Adrenal gland (tissue), 12 donors: ENCODE data around the gene ZKSCAN5. TPM values are rescaled to one million over a fixed set of nuclear protein-coding genes. Genes with fewer than 3 reads are reported as not detected.
"Not testable (repeated sequence)": the region's sequence is repeated elsewhere in the genome, so short reads cannot be mapped to it uniquely, and the experiment has no call there.

Experiments used
- DNase-seq, 7 donors: peaks; one replicate each; pipeline ENCODE4 v3.0.0-alpha.2; 2019 to 2020
- H3K27ac ChIP-seq, 5 donors: fragments of 200-600 bp; sonication (generic) in 4 of 5; 1 replicate in 3 of 5; 2 replicates in 2 of 5; pipeline versions ENCODE4 v1.5.1 to v1.8.0; 2016 to 2020; ENCODE audit warnings: mild to moderate bottlenecking in 1 of 5
- H3K27me3 ChIP-seq: fragments of 200-600 bp; 2 replicates; pipeline ENCODE4 v1.8.0; 2021
- H3K36me3 ChIP-seq, 2 donors: fragments of 200-600 bp; replicated peaks in 1 of 2; 1 replicate in 1 of 2; 2 replicates in 1 of 2; pipeline versions ENCODE4 v1.5.1 to v1.8.0; 2018 to 2022
- H3K4me1 ChIP-seq, 2 donors: fragments of 200-600 bp; replicated peaks in 1 of 2; 1 replicate in 1 of 2; 2 replicates in 1 of 2; pipeline versions ENCODE4 v1.5.1 to v1.8.0; 2018 to 2021
- H3K4me3 ChIP-seq, 4 donors: fragments of 200-600 bp; sonication (generic) in 3 of 4; one replicate each; pipeline ENCODE4 v1.5.1; 2016 to 2018
- H3K9me3 ChIP-seq, 3 donors: fragments of 200-600 bp; sonication (generic) in 1 of 3; replicated peaks in 1 of 3; 1 replicate in 2 of 3; 2 replicates in 1 of 3; pipeline versions ENCODE4 v1.5.1 to v1.8.0; 2016 to 2021
- POLR2A ChIP-seq, 2 donors: fragments of 450-650 bp; IDR thresholded peaks; one replicate each; pipeline ENCODE4 v1.6.1; 2017; ENCODE audit warnings: antibody characterized with exemption in 2 of 2, mild to moderate bottlenecking in 2 of 2, moderate library complexity in 1 of 2
- WGBS, 4 donors: extraction: QIAGEN DNeasy Blood & Tissue Kit in 2 of 4; methylation state at CpG; one replicate each; pipeline versions ENCODE4 v1.1.5 to v1.1.7; 2013 to 2017; 5-methylcytosine and 5-hydroxymethylcytosine counted together
- intact Hi-C, 2 donors: fragments of 100-400 bp; cut with DNase I; formaldehyde crosslinking; loops; one replicate each; pipeline versions ENCODE4 v1.14.1 to v1.15.0; 2022 to 2023
- polyA plus RNA-seq, 3 donors: library from polyadenylated mRNA; stranded (reverse); fragments of 200-250 nt in 2 of 3; fragments of 350-450 nt in 1 of 3; fragmentation: Illumina TruSeq in 1 of 3; extraction: RNeasy Lipid Tissue Mini Kit (QIAGEN cat#74804) in 1 of 3; gene quantifications; one replicate each; pipeline ENCODE4 v1.2.3, GENCODE V29; 2013 to 2014
- total RNA-seq, 9 donors: library from RNA; depleted of rRNA in 4 of 9; stranded (reverse); fragments of >200 nt in 4 of 9; fragments of 120-200 nt in 1 of 9; fragmentation: NEBNext Ultra II Directional in 1 of 9; extraction: Animal tissue kit (Norgen Biotek cat#: 25700) in 1 of 9; gene quantifications; one replicate each; pipeline versions ENCODE4 v1.1.0 to v1.2.4, GENCODE V29; 2013 to 2023
- TF ChIP-seq, protein P1 (sequence below), 6 experiments: fragments of 450-650 bp in 4 of 6; fragments of 200-600 bp in 2 of 6; sonication (generic) in 1 of 6; IDR thresholded peaks; 1 replicate in 5 of 6; 2 replicates in 1 of 6; pipeline versions ENCODE4 v1.5.1 to v1.8.0; 2016 to 2021; ENCODE audit warnings: antibody characterized with exemption in 6 of 6, mild to moderate bottlenecking in 2 of 6, moderate library complexity in 1 of 6
- donor health status: healthy with polysubstance abuse.
- donor health status: Bipolar disorder and iron deficiency.
- donor health status: DM: yes; HTN: yes; CAD: no.
- donor health status: DM: no; HTN: no; CAD: no.
- donor health status: DM: no; HTN: no; CAD: no.
- donor health status: DM: yes; HTN: yes; CAD: no.

ZKSCAN5 gene
- total and polyA plus RNA-seq, 12 donors = 4.5 to 18.5 (median 8.7) TPM

GRCh38 chr7:99576251-99576650 lies 71.8 kb downstream of the ZKSCAN5 start:
- intact Hi-C loops = no loop called here
- no peaks in the 10 kb centered on the region for H3K9me3 ChIP-seq
- peaks cover 0 to 14% of the 10 kb centered on the region in 2 donors for H3K4me1 ChIP-seq
- H3K27me3 ChIP-seq = no peaks in the 10 kb centered on the region
- no peak overlapping the region for H3K4me3 ChIP-seq
- peaks cover 0 to 22% of the 10 kb centered on the region in 2 donors for H3K36me3 ChIP-seq
- TF ChIP-seq POLR2A (IDR thresholded peaks at IDR 0.05) = no peak
- TF ChIP-seq, protein P1, sequence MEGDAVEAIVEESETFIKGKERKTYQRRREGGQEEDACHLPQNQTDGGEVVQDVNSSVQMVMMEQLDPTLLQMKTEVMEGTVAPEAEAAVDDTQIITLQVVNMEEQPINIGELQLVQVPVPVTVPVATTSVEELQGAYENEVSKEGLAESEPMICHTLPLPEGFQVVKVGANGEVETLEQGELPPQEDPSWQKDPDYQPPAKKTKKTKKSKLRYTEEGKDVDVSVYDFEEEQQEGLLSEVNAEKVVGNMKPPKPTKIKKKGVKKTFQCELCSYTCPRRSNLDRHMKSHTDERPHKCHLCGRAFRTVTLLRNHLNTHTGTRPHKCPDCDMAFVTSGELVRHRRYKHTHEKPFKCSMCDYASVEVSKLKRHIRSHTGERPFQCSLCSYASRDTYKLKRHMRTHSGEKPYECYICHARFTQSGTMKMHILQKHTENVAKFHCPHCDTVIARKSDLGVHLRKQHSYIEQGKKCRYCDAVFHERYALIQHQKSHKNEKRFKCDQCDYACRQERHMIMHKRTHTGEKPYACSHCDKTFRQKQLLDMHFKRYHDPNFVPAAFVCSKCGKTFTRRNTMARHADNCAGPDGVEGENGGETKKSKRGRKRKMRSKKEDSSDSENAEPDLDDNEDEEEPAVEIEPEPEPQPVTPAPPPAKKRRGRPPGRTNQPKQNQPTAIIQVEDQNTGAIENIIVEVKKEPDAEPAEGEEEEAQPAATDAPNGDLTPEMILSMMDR (IDR thresholded peaks at IDR 0.05) = no peak
- no peak for DNase-seq
- H3K27ac ChIP-seq = no peak overlapping the region
- 69 to 79% (median 74%) methylated on average over 3 of the region's 3 CpGs for WGBS, 4 donors

DNA sequence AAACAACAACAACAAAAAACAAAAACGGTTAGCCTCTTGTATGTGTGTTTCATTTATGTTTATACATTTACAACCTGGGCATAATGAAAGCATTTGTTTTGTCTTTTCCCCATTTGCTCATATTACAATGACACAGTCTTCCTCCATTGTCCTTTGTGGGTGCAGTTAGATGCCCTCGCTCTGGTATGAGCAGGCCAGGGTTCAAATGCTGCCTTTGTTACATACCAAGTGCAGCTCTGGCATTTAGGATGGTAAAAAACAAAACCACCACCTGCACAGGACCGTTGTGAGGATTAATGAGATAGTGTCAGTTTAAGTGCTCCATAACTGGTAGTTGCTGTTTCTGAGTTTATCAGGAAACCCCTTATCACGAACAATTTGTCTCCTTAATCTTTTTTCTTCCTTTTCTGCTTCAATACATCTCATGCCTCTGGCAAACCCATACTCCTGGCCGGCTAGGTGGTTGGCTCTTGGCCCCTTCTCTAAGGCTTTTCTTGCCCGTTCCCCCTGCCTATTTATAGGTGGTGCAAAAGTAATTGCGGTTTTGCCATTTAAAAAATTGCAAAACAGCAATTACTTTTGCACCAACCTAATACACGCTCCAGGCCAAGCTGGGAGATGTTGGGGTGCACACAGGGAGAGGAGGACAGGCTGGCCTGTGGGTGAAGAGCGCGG lies 75.0 kb downstream of the ZKSCAN5 start:
- 30 to 43% (median 38%) methylated on average over 10 of the region's 10 CpGs for WGBS, 4 donors
- intact Hi-C loops = no loop called here
- H3K27me3 ChIP-seq = no peaks in the 10 kb centered on the region
- H3K4me3 ChIP-seq = peak overlapping the region in 1 of 4 donors; percentile 86
- no peak overlapping the region for H3K27ac ChIP-seq
- TF ChIP-seq, protein P1 (IDR thresholded peaks at IDR 0.05) = no peak
- no peak for TF ChIP-seq POLR2A (IDR thresholded peaks at IDR 0.05)
- no peak for DNase-seq
- no peaks in the 10 kb centered on the region for H3K9me3 ChIP-seq
- peaks cover 0 to 14% of the 10 kb centered on the region in 2 donors for H3K4me1 ChIP-seq
- H3K36me3 ChIP-seq = no peaks in the 10 kb centered on the region

- intact Hi-C loops = no loop called here
- peak overlapping the region in 2 of 5 donors; percentile 23 to 34 for H3K27ac ChIP-seq
- TF ChIP-seq, protein P1 (IDR thresholded peaks at IDR 0.05) = peak in 3 of 6 experiments; percentile 21 to 34 (median 30)
- TF ChIP-seq POLR2A (IDR thresholded peaks at IDR 0.05) = no peak
- peak overlapping the region in 3 of 4 donors; percentile 29 to 86 (median 48) for H3K4me3 ChIP-seq
- DNase-seq = peak in 6 of 7 donors; percentile 28 to 63 (median 39)
- no peaks in the 10 kb centered on the region for H3K9me3 ChIP-seq
- peaks cover 0 to 14% of the 10 kb centered on the region in 2 donors for H3K4me1 ChIP-seq
- 1 to 6% (median 2%) methylated on average over 18 to 54 of the region's 54 CpGs for WGBS, 4 donors
- no peaks in the 10 kb centered on the region for H3K27me3 ChIP-seq
- no peaks in the 10 kb centered on the region for H3K36me3 ChIP-seq
These were observed 75.7 kb downstream of the ZKSCAN5 start for GRCh38 chr7:99579956-99580777.

GRCh38 chr7:99580778-99581332 lies 76.4 kb downstream of the ZKSCAN5 start:
- WGBS, 4 donors = 50 to 59% (median 54%) methylated on average over 4 of the region's 4 CpGs
- H3K4me1 ChIP-seq = peaks cover 0 to 14% of the 10 kb centered on the region in 2 donors
- peak overlapping the region in 1 of 4 donors; percentile 86 for H3K4me3 ChIP-seq
- intact Hi-C loops, H3K36me3 ChIP-seq, H3K9me3 ChIP-seq, DNase-seq, H3K27me3 ChIP-seq, H3K27ac ChIP-seq: not testable (repeated sequence)

Other genes starting within 250 kb of the ZKSCAN5 start
- gene MYH16, start 231.8 kb upstream of the ZKSCAN5 start, total RNA-seq = under 1 TPM in 1 of 9 donors, not detected in 8; 0.28 TPM
- gene MYH16, start 231.8 kb upstream of the ZKSCAN5 start, polyA plus RNA-seq = under 1 TPM in 1 of 3 donors, not detected in 2; 0.03 TPM
- gene ARPC1A, start 178.8 kb upstream of the ZKSCAN5 start, total RNA-seq = 100 to 1,000 TPM; 118 to 173 (median 134) TPM
- gene ARPC1A, start 178.8 kb upstream of the ZKSCAN5 start, polyA plus RNA-seq = 100 to 1,000 TPM; 161 to 214 (median 199) TPM
- 100 to 1,000 TPM in 5 of 9 donors, 10 to 100 TPM in 4; 74.3 to 353 (median 103) TPM for gene ARPC1B, start 129.9 kb upstream of the ZKSCAN5 start, total RNA-seq
- gene ARPC1B, start 129.9 kb upstream of the ZKSCAN5 start, polyA plus RNA-seq = 10 to 100 TPM; 57.2 to 97.9 (median 90.7) TPM
- gene PDAP1, start 96.1 kb upstream of the ZKSCAN5 start, total RNA-seq = 100 to 1,000 TPM in 1 of 9 donors, 10 to 100 TPM in 8; 43.6 to 126 (median 89.3) TPM
- gene PDAP1, start 96.1 kb upstream of the ZKSCAN5 start, polyA plus RNA-seq = 100 to 1,000 TPM in 1 of 3 donors, 10 to 100 TPM in 2; 87.8 to 187 (median 95.8) TPM
- gene BUD31, start 95.7 kb upstream of the ZKSCAN5 start, total RNA-seq = 100 to 1,000 TPM in 2 of 9 donors, 10 to 100 TPM in 7; 59.0 to 129 (median 76.7) TPM
- gene BUD31, start 95.7 kb upstream of the ZKSCAN5 start, polyA plus RNA-seq = 100 to 1,000 TPM; 141 to 287 (median 208) TPM
- gene PTCD1, start 65.9 kb upstream of the ZKSCAN5 start, total RNA-seq = 1 to 10 TPM; 4.5 to 9.2 (median 6.1) TPM
- gene PTCD1, start 65.9 kb upstream of the ZKSCAN5 start, polyA plus RNA-seq = 1 to 10 TPM; 2.5 to 6.5 (median 3.6) TPM
- 10 to 100 TPM; 21.8 to 40.5 (median 27.7) TPM for gene CPSF4, start 65.7 kb upstream of the ZKSCAN5 start, total RNA-seq
- gene CPSF4, start 65.7 kb upstream of the ZKSCAN5 start, polyA plus RNA-seq = 10 to 100 TPM; 16.0 to 40.1 (median 38.0) TPM
- gene ATP5MF, start 38.5 kb upstream of the ZKSCAN5 start, total RNA-seq = 1,000 to 10,000 TPM in 2 of 9 donors, 100 to 1,000 TPM in 7; 281 to 1,322 (median 354) TPM
- 1,000 to 10,000 TPM in 1 of 3 donors, 100 to 1,000 TPM in 2; 816 to 1,527 (median 908) TPM for gene ATP5MF, start 38.5 kb upstream of the ZKSCAN5 start, polyA plus RNA-seq
- 10 to 100 TPM in 2 of 9 donors, 1 to 10 TPM in 7; 1.5 to 14.6 (median 6.6) TPM for gene ZNF789, start 31.8 kb upstream of the ZKSCAN5 start, total RNA-seq
- 10 to 100 TPM; 11.7 to 22.8 (median 18.0) TPM for gene ZNF789, start 31.8 kb upstream of the ZKSCAN5 start, polyA plus RNA-seq
- gene ZNF394, start 4.4 kb upstream of the ZKSCAN5 start, total RNA-seq = 10 to 100 TPM; 11.8 to 29.5 (median 23.3) TPM
- 10 to 100 TPM; 10.5 to 31.0 (median 18.5) TPM for gene ZNF394, start 4.4 kb upstream of the ZKSCAN5 start, polyA plus RNA-seq
- gene FAM200A, start 47.5 kb downstream of the ZKSCAN5 start, total RNA-seq = 10 to 100 TPM in 1 of 9 donors, 1 to 10 TPM in 8; 4.0 to 10.4 (median 6.5) TPM
- gene FAM200A, start 47.5 kb downstream of the ZKSCAN5 start, polyA plus RNA-seq = 10 to 100 TPM in 1 of 3 donors, 1 to 10 TPM in 2; 5.6 to 10.7 (median 9.3) TPM
- 100 to 1,000 TPM in 2 of 9 donors, 10 to 100 TPM in 7; 44.9 to 132 (median 73.1) TPM for gene ZNF655, start 54.0 kb downstream of the ZKSCAN5 start, total RNA-seq
- 10 to 100 TPM; 37.6 to 56.9 (median 49.3) TPM for gene ZNF655, start 54.0 kb downstream of the ZKSCAN5 start, polyA plus RNA-seq
- 1 to 10 TPM in 8 of 9 donors, under 1 TPM in 1; 0.52 to 4.9 (median 1.9) TPM for gene TMEM225B, start 93.6 kb downstream of the ZKSCAN5 start, total RNA-seq
- gene TMEM225B, start 93.6 kb downstream of the ZKSCAN5 start, polyA plus RNA-seq = 1 to 10 TPM; 1.4 to 2.7 (median 2.1) TPM
- gene ZSCAN25, start 112.3 kb downstream of the ZKSCAN5 start, total RNA-seq = 10 to 100 TPM; 11.0 to 18.4 (median 14.1) TPM
- 1 to 10 TPM; 5.4 to 7.9 (median 6.0) TPM for gene ZSCAN25, start 112.3 kb downstream of the ZKSCAN5 start, polyA plus RNA-seq
- gene CYP3A5, start 175.3 kb downstream of the ZKSCAN5 start, total RNA-seq = 10 to 100 TPM in 7 of 9 donors, 1 to 10 TPM in 2; 4.1 to 92.7 (median 34.7) TPM
- 10 to 100 TPM in 2 of 3 donors, 1 to 10 TPM in 1; 10.0 to 80.0 (median 55.3) TPM for gene CYP3A5, start 175.3 kb downstream of the ZKSCAN5 start, polyA plus RNA-seq
- gene CYP3A7, start 230.5 kb downstream of the ZKSCAN5 start, total RNA-seq = 1 to 10 TPM in 4 of 9 donors, under 1 TPM in 2, not detected in 3; 0.27 to 3.0 (median 1.3) TPM
- under 1 TPM; 0.09 to 0.32 (median 0.20) TPM for gene CYP3A7, start 230.5 kb downstream of the ZKSCAN5 start, polyA plus RNA-seq